Measurements from ENCODE around the gene CDK11A.
"Not testable (repeated sequence)": the region's sequence is repeated elsewhere in the genome, so short reads cannot be mapped to it uniquely, and the experiment has no call there.

CDK11A gene

DNA sequence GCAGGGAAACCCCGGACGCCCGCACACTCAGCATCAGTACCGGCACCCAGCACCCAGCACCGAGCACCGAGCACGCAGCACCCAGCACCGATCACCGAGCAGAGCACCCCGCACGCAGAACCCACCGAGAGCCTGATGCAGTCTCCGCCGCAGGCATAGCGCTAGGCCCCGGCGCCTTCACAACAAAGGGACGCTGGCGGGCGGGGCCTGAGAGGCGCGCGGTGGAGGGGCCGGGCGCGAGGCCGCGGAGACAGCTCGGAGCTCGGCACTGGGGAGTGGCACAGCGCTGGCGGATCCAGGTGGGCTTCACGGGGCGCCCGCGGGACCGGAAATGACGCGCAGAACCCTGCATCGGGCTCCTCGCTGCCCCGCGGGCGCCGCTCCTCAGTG is 31.8 kb downstream of the CDK11A start:
- FAIRE-seq = not testable (repeated sequence)

DNA sequence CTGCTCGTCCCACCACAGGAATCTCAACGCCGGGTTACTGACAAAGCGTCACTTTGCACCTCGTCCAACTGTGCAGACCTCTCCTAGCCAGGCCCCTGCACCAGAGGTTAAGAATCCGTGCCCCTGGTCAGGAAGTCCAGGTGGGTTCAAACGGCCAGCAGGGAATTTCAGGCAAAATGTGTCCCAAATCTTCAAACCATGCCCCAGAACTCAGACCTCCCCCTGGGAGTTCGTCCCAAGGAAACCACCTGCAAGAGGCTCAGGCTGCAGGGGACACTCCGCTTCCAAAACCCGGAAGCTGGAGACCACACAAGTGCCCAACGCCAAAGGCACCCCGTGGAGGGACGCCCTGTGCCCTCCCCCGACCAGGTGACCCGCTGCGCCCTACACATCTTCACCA is 32.7 kb downstream of the CDK11A start:
- not testable (repeated sequence) for DNase-seq (ENCODE audit: extremely low spot score, insufficient read length, low read depth); FAIRE-seq

More for the DNA sequence above, 31.8 kb downstream of the CDK11A start:
- DNase-seq (ENCODE audit: extremely low spot score, insufficient read length, low read depth) = not testable (repeated sequence)

DNA sequence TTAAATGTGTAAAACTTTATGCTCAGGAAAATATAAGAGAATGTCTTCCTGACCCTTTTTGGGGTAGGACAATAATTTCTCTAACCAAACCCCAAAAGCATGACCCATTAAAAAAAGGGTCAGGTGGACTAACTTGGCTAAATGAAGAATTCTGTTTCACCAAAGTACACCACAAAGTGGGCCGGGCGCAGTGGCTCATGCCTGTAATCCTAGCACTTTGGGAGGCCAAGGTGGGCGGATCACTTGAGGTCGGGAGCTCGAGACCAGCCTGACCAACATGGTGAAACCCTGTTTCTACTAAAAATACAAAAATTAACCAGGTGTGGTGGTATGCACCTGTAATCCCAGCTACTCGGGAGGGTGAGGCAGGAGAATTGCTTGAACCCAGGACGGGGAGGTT is 34.6 kb downstream of the CDK11A start:
- not testable (repeated sequence) for DNase-seq (ENCODE audit: extremely low spot score, insufficient read length, low read depth); FAIRE-seq

DNA sequence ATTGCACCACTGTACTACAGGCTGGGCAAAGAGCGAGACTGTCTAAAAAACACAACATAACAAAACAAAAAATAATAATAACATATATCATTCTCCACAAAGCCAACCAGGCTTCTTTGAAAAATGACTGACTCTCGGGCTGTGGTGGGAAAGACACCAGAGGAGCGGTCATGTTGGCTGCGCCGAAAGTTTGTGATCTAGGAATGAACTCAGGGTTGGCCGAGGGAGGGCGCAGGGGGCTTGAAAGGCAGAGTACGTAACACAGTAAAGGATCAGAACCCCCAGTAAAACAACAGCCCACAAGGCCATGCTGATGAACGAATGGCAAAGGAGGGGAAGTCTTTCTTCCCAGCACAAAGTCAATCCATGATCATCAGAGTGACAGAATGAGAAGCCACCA is 36.3 kb downstream of the CDK11A start:
- FAIRE-seq (no peak), DNase-seq (ENCODE audit: extremely low spot score, insufficient read length, low read depth) (no peak)

DNA sequence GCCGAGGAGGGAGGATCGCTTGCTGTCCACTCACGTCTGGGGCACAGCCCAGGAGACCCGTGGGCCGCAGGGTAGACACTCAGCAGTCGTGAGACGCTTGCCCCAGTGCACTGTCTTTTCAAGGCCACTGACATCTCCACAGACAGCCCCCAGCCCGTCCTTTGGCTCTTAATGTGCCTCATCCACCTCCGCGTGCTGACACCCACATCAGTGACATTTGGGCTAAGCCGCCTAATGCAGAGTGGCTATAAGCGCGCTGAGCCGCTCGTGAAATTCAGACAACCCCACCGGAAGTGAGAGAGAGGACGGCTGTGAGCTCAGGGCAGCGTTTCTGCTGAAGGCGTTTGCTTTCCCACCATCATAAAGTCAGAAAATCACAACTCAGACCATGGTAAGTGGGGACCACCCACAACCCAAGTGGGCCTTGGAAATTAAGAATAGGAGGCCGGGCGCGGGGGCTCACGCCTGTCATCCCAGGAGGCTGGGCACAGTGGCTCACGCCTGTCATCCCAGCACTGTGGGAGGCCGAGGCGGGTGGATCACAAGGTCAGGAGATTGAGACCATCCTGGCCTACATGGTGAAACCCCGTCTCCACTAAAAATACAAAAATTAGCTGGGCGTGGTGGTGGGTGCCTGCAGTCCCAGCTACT is 40.0 kb downstream of the CDK11A start:
- no peak for DNase-seq (ENCODE audit: extremely low spot score, insufficient read length, low read depth)
- no peak for FAIRE-seq

DNA sequence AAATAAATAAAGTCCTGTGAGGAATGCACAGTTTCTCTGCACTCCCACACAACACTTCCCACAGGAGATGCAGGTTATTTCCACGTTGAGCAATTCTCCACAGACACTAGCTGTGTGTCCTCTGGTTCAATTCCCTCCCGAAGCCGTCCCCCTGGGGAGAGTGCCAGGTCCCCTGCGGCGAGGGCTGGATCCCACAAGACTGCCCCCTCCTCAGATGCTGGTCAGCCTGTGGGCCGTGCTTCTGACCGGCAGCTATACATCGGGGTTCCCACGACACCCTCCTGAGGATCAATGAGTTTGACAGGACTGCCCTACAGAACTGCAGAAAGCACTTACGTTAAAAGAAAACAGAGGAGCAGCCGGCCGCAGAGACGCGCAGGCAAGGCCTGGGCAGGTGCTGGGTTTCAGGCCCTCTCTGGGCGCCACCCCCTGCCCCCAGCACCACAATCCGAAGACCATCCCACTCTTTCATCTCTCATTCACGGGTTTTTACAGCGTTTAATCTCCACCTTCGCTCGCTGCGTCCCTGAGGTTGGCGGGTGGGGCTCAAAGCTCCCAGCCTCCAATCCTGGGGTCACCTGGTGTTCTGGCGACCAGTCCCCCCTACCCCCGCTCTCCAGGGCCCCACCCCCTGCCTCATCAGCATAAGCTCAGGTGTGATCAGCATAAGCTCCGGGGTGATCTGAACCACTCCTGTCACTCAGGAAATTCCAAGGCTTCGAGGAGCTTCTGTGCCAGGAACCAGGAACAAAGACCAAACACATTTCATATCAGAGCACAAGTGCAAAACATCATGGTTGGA is 40.9 kb downstream of the CDK11A start:
- DNase-seq (ENCODE audit: extremely low spot score, insufficient read length, low read depth) (no peak), FAIRE-seq (no peak)

GRCh38 chr1:1680912-1681273 is 43.3 kb downstream of the CDK11A start:
- FAIRE-seq = no peak

GRCh38 chr1:1680031-1680911 is 43.9 kb downstream of the CDK11A start:
- no peak for FAIRE-seq
- no peak for DNase-seq (ENCODE audit: extremely low spot score, insufficient read length, low read depth)

More at GRCh38 chr1:1680912-1681273, 43.3 kb downstream of the CDK11A start:
- no peak for DNase-seq (ENCODE audit: extremely low spot score, insufficient read length, low read depth)

DNA sequence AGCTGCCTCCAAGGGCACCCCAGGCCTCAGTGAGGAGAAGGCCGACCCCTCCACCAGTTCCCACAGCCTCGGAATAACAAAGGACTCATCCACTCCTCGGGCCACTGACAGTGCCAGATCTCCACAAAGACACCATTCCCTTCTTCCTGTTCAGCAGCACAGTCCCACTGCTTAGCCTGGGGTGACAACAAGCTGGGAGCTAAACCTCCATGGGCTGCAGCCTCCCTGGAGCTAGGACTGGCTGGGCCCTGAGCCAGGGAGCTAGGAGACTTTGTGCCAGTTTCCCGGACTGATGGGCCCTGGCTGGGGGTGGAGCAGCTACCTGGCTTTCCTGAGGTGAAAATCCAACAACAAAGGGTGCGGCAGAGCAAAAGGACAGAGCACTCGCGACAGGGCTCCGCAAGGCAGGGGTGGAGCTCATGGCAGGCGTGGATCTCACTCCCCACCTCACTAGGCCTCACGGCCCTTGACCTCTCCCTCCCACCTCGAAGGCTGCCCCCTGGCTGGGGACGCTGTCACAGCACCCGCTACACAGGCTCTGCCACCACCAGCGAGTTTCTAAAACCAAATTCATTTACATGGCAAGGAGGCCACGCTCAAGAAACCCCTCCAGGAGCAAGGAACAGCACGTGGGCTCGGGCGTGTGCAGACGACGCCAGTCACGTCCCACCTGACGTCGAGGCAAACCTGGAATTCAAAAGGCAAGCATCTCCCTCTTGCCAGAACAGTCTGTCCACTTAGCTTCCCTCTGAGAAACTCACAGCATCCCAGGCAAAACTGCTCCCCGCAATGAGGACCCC is 45.4 kb downstream of the CDK11A start:
- DNase-seq (ENCODE audit: extremely low spot score, insufficient read length, low read depth) (peak; percentile 39), FAIRE-seq (peak; percentile 81)

DNA sequence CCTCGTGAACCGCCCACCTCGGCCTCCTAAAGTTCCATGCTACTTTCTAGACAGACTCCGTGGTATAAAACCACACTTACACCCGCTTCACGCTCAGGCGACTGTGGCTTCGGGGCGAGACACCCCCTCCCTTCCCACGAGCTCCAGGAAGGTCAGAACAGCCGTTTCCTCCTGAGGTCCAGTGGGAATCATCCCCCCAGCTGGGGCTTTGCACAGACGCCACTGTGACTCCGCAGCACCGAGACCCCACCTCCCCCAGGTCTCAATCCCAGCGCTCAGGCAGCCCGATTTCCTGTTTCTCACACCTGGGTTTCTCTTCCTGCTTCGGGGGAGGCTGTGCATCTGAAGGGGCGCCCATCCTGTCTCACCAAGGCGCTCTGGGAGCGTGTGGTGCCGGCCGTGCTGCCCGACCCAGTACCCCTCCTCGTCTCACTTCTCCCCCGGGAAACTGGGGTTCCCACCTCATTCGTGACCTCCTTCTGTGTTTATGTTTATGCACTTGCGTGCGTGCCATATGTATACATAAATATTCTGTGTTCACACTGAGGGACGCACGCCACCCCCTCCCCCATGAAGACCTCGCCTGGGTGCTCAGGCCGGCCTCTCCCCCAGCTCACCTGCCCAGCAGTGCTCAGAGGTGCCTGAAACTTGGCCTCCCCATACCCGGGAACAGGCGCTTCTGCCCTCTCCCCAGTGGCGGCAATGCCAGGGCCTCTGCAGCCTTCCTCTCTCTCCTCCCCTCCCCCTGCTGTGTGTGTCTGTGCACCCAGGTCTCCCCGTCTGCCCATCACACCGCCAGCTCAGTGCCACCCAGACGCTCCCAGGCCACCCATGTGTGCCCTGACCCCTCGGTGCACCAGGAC is 46.2 kb downstream of the CDK11A start:
- DNase-seq (ENCODE audit: extremely low spot score, insufficient read length, low read depth) (peak; percentile 76), FAIRE-seq (peak; percentile 96)

GRCh38 chr1:1676087-1676486 is 48.1 kb downstream of the CDK11A start:
- not testable (repeated sequence) for DNase-seq (ENCODE audit: extremely low spot score, insufficient read length, low read depth); FAIRE-seq

GRCh38 chr1:1675218-1675617 is 48.9 kb downstream of the CDK11A start:
- FAIRE-seq = peak; percentile 97
- DNase-seq (ENCODE audit: extremely low spot score, insufficient read length, low read depth) = not testable (repeated sequence)

DNA sequence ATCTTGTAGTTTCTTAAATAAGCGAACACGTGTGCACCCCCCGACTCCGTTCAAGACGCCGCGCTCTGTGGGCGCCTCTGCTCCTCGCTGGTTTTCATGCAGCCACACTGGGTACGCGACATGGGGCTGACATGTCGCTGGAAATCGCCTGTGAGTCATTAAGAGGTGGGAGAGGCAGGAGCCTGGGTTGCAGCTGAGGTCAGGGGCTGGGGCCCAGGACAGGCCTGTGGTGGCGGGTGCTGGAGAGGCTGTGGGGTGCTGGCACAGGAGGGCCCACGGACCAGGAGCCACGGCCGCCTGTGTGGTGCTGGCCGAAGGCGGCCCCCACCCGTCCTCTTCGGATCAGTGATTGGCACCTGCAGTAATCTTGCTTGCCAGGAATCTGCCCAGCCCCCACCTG is 49.4 kb downstream of the CDK11A start:
- not testable (repeated sequence) for FAIRE-seq; DNase-seq (ENCODE audit: extremely low spot score, insufficient read length, low read depth)

GRCh38 chr1:1672181-1672965 is 51.8 kb downstream of the CDK11A start:
- no peak for DNase-seq (ENCODE audit: extremely low spot score, insufficient read length, low read depth)
- peak; percentile 51 for FAIRE-seq

DNA sequence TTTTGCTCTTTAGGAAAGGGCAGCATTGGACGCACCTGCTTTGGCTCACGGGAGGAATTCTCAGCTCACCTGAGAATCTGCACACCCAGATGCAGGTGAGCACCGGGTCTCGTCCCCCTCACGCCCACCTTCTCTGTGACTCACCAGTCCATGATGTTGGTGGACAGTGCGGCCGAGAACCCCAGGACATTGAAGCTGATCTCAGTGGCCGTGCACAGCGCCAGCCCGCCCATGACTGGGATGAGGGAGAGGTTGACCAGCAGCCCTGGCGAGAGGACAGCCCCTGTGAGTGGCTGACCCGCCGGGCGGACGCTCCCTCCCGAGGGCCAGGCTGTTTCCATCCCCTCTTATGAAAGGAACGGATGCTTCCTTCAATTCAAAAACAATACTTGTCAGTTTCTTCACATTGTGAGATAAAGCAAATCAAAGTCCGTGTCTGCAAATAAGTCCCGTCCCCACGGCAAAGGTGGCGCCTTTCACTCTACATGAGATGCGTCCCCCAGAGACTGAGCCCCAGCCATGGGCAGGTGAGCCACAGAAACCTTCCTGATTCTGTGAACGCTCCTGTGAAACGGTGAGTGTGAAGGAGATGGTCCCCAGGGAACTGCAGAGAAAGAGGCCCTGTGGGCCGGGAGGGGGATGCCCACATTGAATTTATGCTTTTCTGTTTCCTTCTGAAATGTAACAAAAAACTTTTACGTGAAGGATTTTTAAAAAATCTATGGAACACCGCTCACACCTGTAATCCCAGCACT is 52.6 kb downstream of the CDK11A start:
- DNase-seq (ENCODE audit: extremely low spot score, insufficient read length, low read depth) (no peak), FAIRE-seq (peak; percentile 24)

DNA sequence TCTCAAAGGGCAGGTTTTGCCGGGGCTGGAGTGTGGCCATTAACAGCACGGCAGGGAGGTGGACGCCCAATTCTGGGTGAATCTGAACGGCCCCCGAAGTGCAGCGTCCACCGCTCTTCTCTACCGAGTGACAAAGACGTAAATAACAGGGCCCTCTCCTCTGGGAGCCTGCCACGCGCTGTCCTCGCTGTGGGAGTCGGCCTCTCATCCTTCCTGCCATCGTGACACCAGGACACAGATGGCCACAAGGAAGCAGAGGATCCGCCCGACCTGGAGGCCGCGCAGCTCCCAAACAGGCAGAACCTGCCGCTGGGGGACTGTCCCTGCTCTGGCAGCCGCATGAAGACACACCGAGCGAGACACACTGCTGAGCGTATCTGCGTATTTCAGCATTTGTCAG is 53.3 kb downstream of the CDK11A start:
- DNase-seq (ENCODE audit: extremely low spot score, insufficient read length, low read depth) (no peak), FAIRE-seq (no peak)

All from GM18507 (cell line).